C4-2B (cell line): ENCODE results near the gene TNFRSF12A.

Experiments
- H3K27ac ChIP-seq: fragments of 450-650 bp; 2 replicates; pipeline ENCODE4 v1.5.1; 2017
- CTCF ChIP-seq: fragments of 450-650 bp; conservative IDR thresholded peaks from 2 replicates; pipeline ENCODE4 v1.5.1; 2017; ENCODE audit warnings: mild to moderate bottlenecking
- ZFX ChIP-seq: fragments of 450-650 bp; IDR thresholded peaks from 2 replicates; pipeline ENCODE4 v1.6.1; 2017

The TNFRSF12A gene

GRCh38 chr16:3020247-3020603 is at the start of gene TNFRSF12A:
Gene TNFRSF12A, plus strand, starts transcription at chr16:3020368. Its CDS starts 30 bp downstream, at chr16:3020398.
- TF ChIP-seq ZFX (no peak), CTCF (no peak; the same call in 1 of the 2 replicates)
- peak within 1 kb of the TSS; percentile 69 for H3K27ac ChIP-seq

- peak overlapping the region; percentile 92 for H3K27ac ChIP-seq
- no peak for TF ChIP-seq CTCF
- no peak for TF ChIP-seq ZFX
These were observed 49.6 kb upstream of the TNFRSF12A start for GRCh38 chr16:2970563-2970962.

GRCh38 chr16:2971134-2971984 is 48.8 kb upstream of the TNFRSF12A start:
- TF ChIP-seq CTCF (no peak), ZFX (no peak)

GRCh38 chr16:2971985-2972784 is 48.0 kb upstream of the TNFRSF12A start:
- TF ChIP-seq ZFX = no peak
- TF ChIP-seq CTCF = no peak
- H3K27ac ChIP-seq = peak overlapping the region; percentile 92

More at GRCh38 chr16:2971134-2971984, 48.8 kb upstream of the TNFRSF12A start:
- peak overlapping the region; percentile 92 for H3K27ac ChIP-seq

GRCh38 chr16:2973093-2973492 is 47.1 kb upstream of the TNFRSF12A start:
- peak overlapping the region; percentile 92 for H3K27ac ChIP-seq

GRCh38 chr16:2973605-2974318 is 46.4 kb upstream of the TNFRSF12A start:
- peak overlapping the region; percentile 92 for H3K27ac ChIP-seq
- TF ChIP-seq ZFX (no peak), CTCF (no peak)

More at GRCh38 chr16:2973093-2973492, 47.1 kb upstream of the TNFRSF12A start:
- no peak for TF ChIP-seq ZFX
- TF ChIP-seq CTCF = no peak
